Measurements from ENCODE around the gene MAMDC2.
"Not testable (repeated sequence)": the region's sequence is repeated elsewhere in the genome, so short reads cannot be mapped to it uniquely, and the experiment has no call there.

MAMDC2 gene

GRCh38 chr9:70197216-70198044, 153.8 kb downstream of the MAMDC2 start:
- H2BK120ac ChIP-seq (ENCODE audit: low read depth, low read length), result no peak overlapping the region
- H3K79me2 ChIP-seq (ENCODE audit: control insufficient read depth, insufficient read depth, low read length), result no peaks in the 10 kb centered on the region
- H3K27me3 ChIP-seq (ENCODE audit: insufficient read depth, low read length, poor library complexity), result no peaks in the 10 kb centered on the region
- no peak overlapping the region for H2AK5ac ChIP-seq (ENCODE audit: low read length)
- no peaks in the 10 kb centered on the region for H3K79me1 ChIP-seq (ENCODE audit: low read length)
- H3K4me3 ChIP-seq (ENCODE audit: low read length), result no peak overlapping the region
- no peak overlapping the region for H3K56ac ChIP-seq (ENCODE audit: low read length)
- no peak overlapping the region for H3K23ac ChIP-seq (ENCODE audit: low read length)
- no peak overlapping the region for H3K4me2 ChIP-seq (ENCODE audit: low read length)
- no peak overlapping the region for H4K8ac ChIP-seq (ENCODE audit: low read depth, low read length)
- H3K27ac ChIP-seq (ENCODE audit: low read depth, low read length), result no peak overlapping the region
- H2BK15ac ChIP-seq (replicated peaks; ENCODE audit: low read depth), result no peak overlapping the region
- WGBS (ENCODE audit: extremely low coverage, insufficient coverage, low lambda C conversion rate), result no CpG with 5 or more reads among the region's 9 CpGs
- no peaks in the 10 kb centered on the region for H3K4me1 ChIP-seq (ENCODE audit: control insufficient read depth, low read depth, low read length)
- H3K9ac ChIP-seq (ENCODE audit: low read length), result no peak overlapping the region
- H3K4ac ChIP-seq (ENCODE audit: low read depth, low read length), result no peak overlapping the region
- no peak overlapping the region for H3K18ac ChIP-seq (ENCODE audit: low read length)
- H2BK5ac ChIP-seq (ENCODE audit: low read length), result no peak overlapping the region
- no peak overlapping the region for H4K5ac ChIP-seq (ENCODE audit: low read length)
- H3K36me3 ChIP-seq (ENCODE audit: control insufficient read depth, insufficient read depth, low read length), result no peaks in the 10 kb centered on the region
- DNase-seq, result no peak

- H2BK15ac ChIP-seq (replicated peaks; ENCODE audit: low read depth); H3K18ac ChIP-seq (ENCODE audit: low read length); H4K5ac ChIP-seq (ENCODE audit: low read length); H3K27me3 ChIP-seq (ENCODE audit: insufficient read depth, low read length, poor library complexity); H3K9ac ChIP-seq (ENCODE audit: low read length); H3K56ac ChIP-seq (ENCODE audit: low read length); DNase-seq; H2BK120ac ChIP-seq (ENCODE audit: low read depth, low read length); H2BK5ac ChIP-seq (ENCODE audit: low read length); H2AK5ac ChIP-seq (ENCODE audit: low read length); H3K23ac ChIP-seq (ENCODE audit: low read length); H3K79me1 ChIP-seq (ENCODE audit: low read length); H3K4ac ChIP-seq (ENCODE audit: low read depth, low read length); H3K27ac ChIP-seq (ENCODE audit: low read depth, low read length); H3K36me3 ChIP-seq (ENCODE audit: control insufficient read depth, insufficient read depth, low read length); H4K8ac ChIP-seq (ENCODE audit: low read depth, low read length); H3K4me2 ChIP-seq (ENCODE audit: low read length); H3K4me1 ChIP-seq (ENCODE audit: control insufficient read depth, low read depth, low read length); H3K79me2 ChIP-seq (ENCODE audit: control insufficient read depth, insufficient read depth, low read length); H3K4me3 ChIP-seq (ENCODE audit: low read length): not testable (repeated sequence)
- WGBS (ENCODE audit: extremely low coverage, insufficient coverage, low lambda C conversion rate), result no CpG with 5 or more reads among the region's 16 CpGs
Measured at GRCh38 chr9:70204743-70205142, 161.1 kb downstream of the MAMDC2 start.

GRCh38 chr9:70205366-70206020, 161.8 kb downstream of the MAMDC2 start:
- no peak for DNase-seq
- Histone ChIP-seq H3K79me2 (ENCODE audit: control insufficient read depth, insufficient read depth, low read length) (no peaks in the 10 kb centered on the region), H3K4me3 (ENCODE audit: low read length) (no peak overlapping the region), H2BK5ac (ENCODE audit: low read length) (no peak overlapping the region), H3K36me3 (ENCODE audit: control insufficient read depth, insufficient read depth, low read length) (no peaks in the 10 kb centered on the region), H3K56ac (ENCODE audit: low read length) (no peak overlapping the region), H3K4ac (ENCODE audit: low read depth, low read length) (no peak overlapping the region), H2BK15ac (replicated peaks; ENCODE audit: low read depth) (no peak overlapping the region), H4K8ac (ENCODE audit: low read depth, low read length) (no peak overlapping the region), H3K9ac (ENCODE audit: low read length) (no peak overlapping the region), H2BK120ac (ENCODE audit: low read depth, low read length) (no peak overlapping the region), H3K23ac (ENCODE audit: low read length) (no peak overlapping the region), H3K79me1 (ENCODE audit: low read length) (no peaks in the 10 kb centered on the region), H3K4me2 (ENCODE audit: low read length) (no peak overlapping the region), H2AK5ac (ENCODE audit: low read length) (no peak overlapping the region), H3K18ac (ENCODE audit: low read length) (no peak overlapping the region), H3K4me1 (ENCODE audit: control insufficient read depth, low read depth, low read length) (no peaks in the 10 kb centered on the region), H4K5ac (ENCODE audit: low read length) (no peak overlapping the region), H3K27ac (ENCODE audit: low read depth, low read length) (no peak overlapping the region), H3K27me3 (ENCODE audit: insufficient read depth, low read length, poor library complexity) (no peaks in the 10 kb centered on the region)
- no CpG with 5 or more reads among the region's 3 CpGs for WGBS (ENCODE audit: extremely low coverage, insufficient coverage, low lambda C conversion rate)

DNA sequence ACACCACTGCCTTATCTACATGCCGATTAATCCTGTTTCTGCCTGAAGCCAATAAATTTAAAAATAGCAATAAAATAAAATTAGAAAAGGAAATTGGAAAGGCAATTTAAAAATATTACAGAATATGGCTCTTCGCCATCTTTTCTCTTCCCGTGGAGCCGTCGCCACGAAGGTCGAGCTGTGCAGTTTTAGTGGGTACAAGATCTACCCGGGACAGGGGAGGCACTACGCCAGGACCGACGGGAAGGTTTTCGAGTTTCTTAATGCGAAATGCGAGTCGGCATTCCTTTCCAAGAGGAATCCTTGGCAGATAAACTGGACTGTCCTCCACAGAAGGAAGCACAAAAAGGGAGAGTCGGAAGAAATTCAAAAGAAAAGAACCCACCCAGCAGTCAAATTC, 173.4 kb downstream of the MAMDC2 start:
- H3K27ac ChIP-seq (ENCODE audit: low read depth, low read length), result no peak overlapping the region
- H2BK5ac ChIP-seq (ENCODE audit: low read length), result no peak overlapping the region
- no peak overlapping the region for H3K4me2 ChIP-seq (ENCODE audit: low read length)
- no peak for DNase-seq
- H3K36me3 ChIP-seq (ENCODE audit: control insufficient read depth, insufficient read depth, low read length), result no peaks in the 10 kb centered on the region
- no peak overlapping the region for H2BK15ac ChIP-seq (replicated peaks; ENCODE audit: low read depth)
- H3K56ac ChIP-seq (ENCODE audit: low read length), result no peak overlapping the region
- no CpG with 5 or more reads among the region's 16 CpGs for WGBS (ENCODE audit: extremely low coverage, insufficient coverage, low lambda C conversion rate)
- H3K4me3 ChIP-seq (ENCODE audit: low read length), result no peak overlapping the region
- H2BK120ac ChIP-seq (ENCODE audit: low read depth, low read length), result no peak overlapping the region
- no peaks in the 10 kb centered on the region for H3K79me2 ChIP-seq (ENCODE audit: control insufficient read depth, insufficient read depth, low read length)
- no peak overlapping the region for H2AK5ac ChIP-seq (ENCODE audit: low read length)
- no peak overlapping the region for H3K9ac ChIP-seq (ENCODE audit: low read length)
- no peak overlapping the region for H3K23ac ChIP-seq (ENCODE audit: low read length)
- no peaks in the 10 kb centered on the region for H3K27me3 ChIP-seq (ENCODE audit: insufficient read depth, low read length, poor library complexity)
- no peak overlapping the region for H4K8ac ChIP-seq (ENCODE audit: low read depth, low read length)
- no peak overlapping the region for H3K4ac ChIP-seq (ENCODE audit: low read depth, low read length)
- no peaks in the 10 kb centered on the region for H3K4me1 ChIP-seq (ENCODE audit: control insufficient read depth, low read depth, low read length)
- H4K5ac ChIP-seq (ENCODE audit: low read length), result no peak overlapping the region
- H3K79me1 ChIP-seq (ENCODE audit: low read length), result no peaks in the 10 kb centered on the region
- no peak overlapping the region for H3K18ac ChIP-seq (ENCODE audit: low read length)

- no peak overlapping the region for H3K18ac ChIP-seq (ENCODE audit: low read length)
- H3K9ac ChIP-seq (ENCODE audit: low read length), result no peak overlapping the region
- H2AK5ac ChIP-seq (ENCODE audit: low read length), result no peak overlapping the region
- H2BK5ac ChIP-seq (ENCODE audit: low read length), result no peak overlapping the region
- H3K4me3 ChIP-seq (ENCODE audit: low read length), result no peak overlapping the region
- H4K5ac ChIP-seq (ENCODE audit: low read length), result no peak overlapping the region
- no peak overlapping the region for H2BK120ac ChIP-seq (ENCODE audit: low read depth, low read length)
- H3K4me1 ChIP-seq (ENCODE audit: control insufficient read depth, low read depth, low read length), result no peaks in the 10 kb centered on the region
- H3K79me1 ChIP-seq (ENCODE audit: low read length), result no peaks in the 10 kb centered on the region
- DNase-seq, result no peak
- H3K27ac ChIP-seq (ENCODE audit: low read depth, low read length), result no peak overlapping the region
- no peak overlapping the region for H3K56ac ChIP-seq (ENCODE audit: low read length)
- H3K79me2 ChIP-seq (ENCODE audit: control insufficient read depth, insufficient read depth, low read length), result no peaks in the 10 kb centered on the region
- H4K8ac ChIP-seq (ENCODE audit: low read depth, low read length), result no peak overlapping the region
- WGBS (ENCODE audit: extremely low coverage, insufficient coverage, low lambda C conversion rate), result no CpG with 5 or more reads among the region's 1 CpG
- H2BK15ac ChIP-seq (replicated peaks; ENCODE audit: low read depth), result no peak overlapping the region
- no peak overlapping the region for H3K23ac ChIP-seq (ENCODE audit: low read length)
- H3K4me2 ChIP-seq (ENCODE audit: low read length), result no peak overlapping the region
- H3K4ac ChIP-seq (ENCODE audit: low read depth, low read length), result no peak overlapping the region
- no peaks in the 10 kb centered on the region for H3K27me3 ChIP-seq (ENCODE audit: insufficient read depth, low read length, poor library complexity)
- H3K36me3 ChIP-seq (ENCODE audit: control insufficient read depth, insufficient read depth, low read length), result no peaks in the 10 kb centered on the region
Measured at GRCh38 chr9:70218767-70219166, 175.1 kb downstream of the MAMDC2 start.
